Large intestine (tissue), 3 donors: ENCODE measurements around the gene NRP1. TPM values are rescaled to one million over a fixed set of nuclear protein-coding genes. Genes with fewer than 3 reads are reported as not detected.

Experiments used
- DNase-seq, 2 donors: peaks; one replicate each; pipeline versions ENCODE4 v3.0.0 to v3.0.0-alpha.2; 2013
- H3K27ac ChIP-seq: one replicate; pipeline ENCODE4 v1.5.1; 2013; ENCODE audit warnings: low read length
- H3K27me3 ChIP-seq: 2 replicates; pipeline ENCODE4 v1.6.1; 2013; ENCODE audit warnings: low read length; ENCODE audit not compliant: control insufficient read depth, insufficient read depth
- H3K36me3 ChIP-seq: 2 replicates; pipeline ENCODE4 v1.6.1; 2013; ENCODE audit warnings: low read length; ENCODE audit not compliant: control insufficient read depth, insufficient read depth
- H3K4me1 ChIP-seq: one replicate; pipeline ENCODE4 v1.6.1; 2013; ENCODE audit warnings: low read length; ENCODE audit not compliant: control insufficient read depth, insufficient read depth
- H3K4me3 ChIP-seq: one replicate; pipeline ENCODE4 v1.5.1; 2013; ENCODE audit warnings: low read length
- H3K9me3 ChIP-seq: one replicate; pipeline ENCODE4 v1.6.1; 2013; ENCODE audit warnings: mild to moderate bottlenecking, low read depth, low read length, moderate library complexity; ENCODE audit not compliant: control insufficient read depth
- WGBS: methylation state at CpG from one replicate; pipeline ENCODE4 v1.1.5; 2013; ENCODE audit warnings: low lambda C conversion rate; ENCODE audit not compliant: insufficient coverage; 5-methylcytosine and 5-hydroxymethylcytosine counted together
- polyA plus RNA-seq: library from polyadenylated mRNA; unstranded; fragments of 120-200 nt; gene quantifications from one replicate; pipeline ENCODE4 v1.2.1, GENCODE V29; 2013

The NRP1 gene
- polyA plus RNA-seq, 1 donor, result 33.4 TPM

DNA sequence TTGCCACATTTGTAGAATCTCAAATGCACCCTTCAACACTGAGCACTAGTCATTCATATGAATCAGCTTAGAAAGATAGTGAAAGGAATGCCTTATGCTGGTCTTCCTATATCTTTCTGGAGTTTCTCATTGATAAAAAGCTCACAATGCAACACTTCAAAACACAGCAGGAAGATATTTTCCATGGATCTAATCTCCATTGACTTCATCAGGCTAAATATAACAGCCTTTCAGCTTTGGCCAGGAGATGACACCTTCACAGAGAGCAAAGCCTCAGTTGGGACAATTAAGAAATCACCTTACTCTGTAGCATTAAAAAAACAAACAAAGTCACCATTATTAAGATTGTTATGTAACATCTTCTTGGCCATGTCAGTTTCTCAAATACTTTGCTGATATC lies 6.7 kb downstream of the NRP1 start:
- Histone ChIP-seq H3K27me3 (no peaks in the 10 kb centered on the region), H3K9me3 (no peaks in the 10 kb centered on the region), H3K27ac (no peak overlapping the region), H3K4me1 (no peaks in the 10 kb centered on the region), H3K4me3 (no peak overlapping the region), H3K36me3 (no peaks in the 10 kb centered on the region)
- DNase-seq, result no peak

DNA sequence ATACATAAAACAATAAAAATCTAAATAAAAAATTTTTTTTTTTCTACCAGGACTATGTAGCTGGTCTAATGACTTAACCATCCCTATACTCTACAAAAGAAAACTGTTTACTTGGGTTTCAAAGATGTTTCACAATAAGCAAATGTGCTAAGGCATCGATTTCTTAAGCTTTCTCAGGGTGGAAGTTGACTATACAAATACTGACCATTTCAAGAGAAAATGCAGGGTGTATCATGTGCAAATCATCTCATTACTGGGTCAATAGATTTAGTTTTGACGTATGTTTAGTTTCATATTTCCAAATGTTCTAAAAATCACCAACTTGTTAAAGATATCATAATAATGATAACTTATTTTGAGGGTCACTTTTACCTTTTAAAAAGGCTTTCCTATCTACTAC lies 7.5 kb downstream of the NRP1 start:
- DNase-seq, result no peak
- H3K27me3 ChIP-seq, result no peaks in the 10 kb centered on the region
- no peaks in the 10 kb centered on the region for H3K36me3 ChIP-seq
- H3K27ac ChIP-seq, result no peak overlapping the region
- no peaks in the 10 kb centered on the region for H3K4me1 ChIP-seq
- H3K9me3 ChIP-seq, result no peaks in the 10 kb centered on the region
- no peak overlapping the region for H3K4me3 ChIP-seq
- 80% methylated on average over 2 of the region's 2 CpGs for WGBS

DNA sequence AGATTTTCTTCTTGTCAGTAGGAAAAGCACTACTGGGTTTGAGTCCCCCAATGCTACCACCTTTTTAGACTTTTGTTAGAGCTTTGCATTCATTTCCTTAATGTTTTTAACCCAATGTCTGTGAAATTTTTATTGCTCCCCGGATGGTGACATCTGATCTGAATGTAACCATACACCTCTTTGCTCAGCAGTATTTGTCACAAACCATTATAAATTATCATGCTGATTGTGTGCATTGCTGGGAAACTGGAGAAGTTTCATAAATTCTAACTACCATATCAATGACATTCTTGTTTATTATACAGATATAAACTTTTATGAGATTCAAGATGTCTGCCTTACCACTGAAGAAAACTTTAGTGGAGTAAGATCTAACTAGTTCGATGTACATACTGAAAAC lies 8.5 kb downstream of the NRP1 start:
- H3K4me3 ChIP-seq, result no peak overlapping the region
- WGBS, result 80% methylated on average over 1 of the region's 2 CpGs
- no peaks in the 10 kb centered on the region for H3K36me3 ChIP-seq
- no peak for DNase-seq
- H3K27ac ChIP-seq, result no peak overlapping the region
- H3K27me3 ChIP-seq, result no peaks in the 10 kb centered on the region
- no peaks in the 10 kb centered on the region for H3K4me1 ChIP-seq
- H3K9me3 ChIP-seq, result no peaks in the 10 kb centered on the region

DNA sequence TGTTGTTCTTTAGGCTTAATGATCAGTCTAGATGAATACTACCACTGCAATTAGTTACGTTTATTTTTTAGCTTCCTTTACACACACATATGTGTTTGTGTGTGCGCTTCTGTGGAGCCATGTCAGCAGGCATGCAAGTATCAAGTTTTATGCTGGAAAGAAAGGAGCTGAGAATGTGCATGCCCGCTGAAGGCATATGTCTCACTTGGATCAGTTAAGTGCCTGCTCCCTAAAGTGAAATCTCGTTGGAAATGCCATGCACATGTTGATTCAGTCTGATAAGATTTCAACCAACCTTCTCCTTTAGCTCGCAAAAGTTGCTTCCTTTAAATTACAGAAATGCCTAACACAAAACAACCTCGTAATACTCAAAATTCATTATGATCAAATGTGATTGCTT lies 10.7 kb downstream of the NRP1 start:
- Histone ChIP-seq H3K4me3 (no peak overlapping the region), H3K27ac (no peak overlapping the region), H3K9me3 (peaks cover 3% of the 10 kb centered on the region), H3K27me3 (no peaks in the 10 kb centered on the region), H3K36me3 (no peaks in the 10 kb centered on the region), H3K4me1 (no peaks in the 10 kb centered on the region)
- 100% methylated on average over 1 of the region's 6 CpGs for WGBS
- DNase-seq, result no peak

DNA sequence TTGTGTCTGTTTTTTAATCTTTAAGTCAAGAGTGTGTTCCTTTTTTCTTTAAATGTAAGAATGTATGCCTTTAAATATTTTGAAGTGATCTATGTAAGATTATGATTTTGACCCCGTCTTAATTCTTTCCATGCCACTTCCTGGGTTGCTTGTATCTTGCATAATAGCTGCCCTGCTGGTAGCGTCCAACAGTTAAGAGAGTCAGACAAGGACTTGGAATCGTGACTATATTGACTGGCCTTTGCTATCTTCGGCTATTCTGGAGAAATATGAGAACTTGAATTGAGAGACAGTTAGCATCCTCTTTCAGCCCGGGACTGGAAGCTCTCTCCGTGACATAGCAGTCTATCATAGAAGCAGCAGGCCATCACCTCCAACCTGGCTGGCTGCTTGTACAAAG lies 13.0 kb downstream of the NRP1 start:
- Histone ChIP-seq H3K36me3 (no peaks in the 10 kb centered on the region), H3K4me3 (no peak overlapping the region), H3K9me3 (peaks cover 3% of the 10 kb centered on the region), H3K4me1 (no peaks in the 10 kb centered on the region), H3K27me3 (no peaks in the 10 kb centered on the region), H3K27ac (no peak overlapping the region)
- DNase-seq, result no peak
- no CpG with 5 or more reads among the region's 6 CpGs for WGBS

DNA sequence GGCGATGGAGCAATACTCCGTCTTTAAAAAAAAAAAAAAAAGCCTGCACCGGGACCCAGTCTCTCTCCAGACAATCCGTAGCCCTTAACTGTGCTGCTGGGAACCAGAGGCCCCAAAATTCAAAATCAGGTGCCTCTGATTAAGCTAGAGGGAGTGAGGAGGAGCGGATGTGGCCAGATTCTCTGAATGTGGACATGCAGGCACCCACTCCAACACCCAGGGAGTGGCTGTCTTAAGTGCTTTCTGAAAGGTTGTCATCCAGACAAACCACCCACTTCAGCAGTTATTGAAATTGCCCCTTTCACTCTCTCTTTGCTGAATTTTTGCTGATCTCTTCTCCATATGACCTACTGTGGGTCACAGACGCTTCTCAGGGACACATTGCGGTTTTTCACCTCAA lies 14.2 kb downstream of the NRP1 start:
- H3K4me1 ChIP-seq, result no peaks in the 10 kb centered on the region
- peaks cover 3% of the 10 kb centered on the region for H3K9me3 ChIP-seq
- no peak overlapping the region for H3K27ac ChIP-seq
- no peaks in the 10 kb centered on the region for H3K36me3 ChIP-seq
- no peak for DNase-seq
- 100% methylated on average over 2 of the region's 7 CpGs for WGBS
- no peak overlapping the region for H3K4me3 ChIP-seq
- no peaks in the 10 kb centered on the region for H3K27me3 ChIP-seq

DNA sequence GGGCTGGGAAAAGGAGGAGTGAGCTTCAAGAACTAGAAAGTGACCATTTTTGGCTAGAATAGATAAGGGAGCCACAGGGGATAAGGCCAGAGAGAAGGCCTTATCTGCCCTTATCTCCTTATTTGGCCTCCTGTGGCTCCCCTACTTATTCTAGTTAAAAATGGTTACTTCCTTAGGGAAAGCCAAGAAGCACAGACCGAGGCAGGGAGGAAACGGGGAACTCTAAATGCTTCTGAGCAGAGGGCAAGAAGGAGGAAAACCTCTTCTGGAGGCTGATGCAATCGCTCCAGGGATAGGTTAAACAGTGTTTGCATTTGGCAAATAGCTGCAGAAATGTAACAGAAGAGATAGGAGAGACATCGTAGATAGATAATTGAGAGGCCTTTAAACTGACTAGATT lies 18.6 kb downstream of the NRP1 start:
- WGBS, result 60% methylated on average over 2 of the region's 4 CpGs
- Histone ChIP-seq H3K4me1 (no peaks in the 10 kb centered on the region), H3K9me3 (peaks cover 3% of the 10 kb centered on the region), H3K4me3 (no peak overlapping the region), H3K27me3 (no peaks in the 10 kb centered on the region), H3K27ac (no peak overlapping the region), H3K36me3 (no peaks in the 10 kb centered on the region)
- no peak for DNase-seq

DNA sequence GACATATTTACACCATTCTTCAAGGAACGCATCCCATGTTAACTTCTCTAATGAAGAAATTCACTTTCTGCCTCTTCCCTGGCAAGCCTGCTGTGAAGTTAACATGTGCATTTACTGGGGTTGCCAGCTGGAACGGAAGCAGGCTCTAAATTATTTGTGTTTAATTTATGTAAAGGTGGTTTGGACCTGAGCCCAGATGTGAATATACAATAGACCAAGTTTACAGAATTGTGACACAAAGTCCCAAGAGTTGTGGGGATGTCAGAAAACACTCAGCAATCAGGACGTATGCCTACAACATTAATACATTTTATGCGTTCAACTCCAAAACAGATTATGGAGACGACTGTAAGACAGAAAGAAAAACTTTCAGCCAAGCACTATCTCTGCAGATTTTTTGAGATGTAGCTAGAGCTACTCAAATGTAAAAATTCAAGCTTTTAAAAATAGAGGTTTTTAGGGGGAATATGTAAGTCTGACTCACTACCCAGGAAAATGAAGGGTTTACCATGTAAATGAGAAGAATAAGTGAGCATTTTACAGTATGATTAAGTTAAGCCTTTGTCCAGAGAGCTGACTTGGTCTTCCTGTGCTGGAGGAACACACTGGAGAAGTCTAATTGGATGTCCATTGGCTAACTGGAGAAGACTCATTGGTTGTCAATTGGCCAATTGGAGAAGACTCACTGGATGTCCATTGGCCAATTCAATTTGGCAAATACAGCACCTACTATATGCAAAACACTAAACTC lies 19.5 kb downstream of the NRP1 start:
- Histone ChIP-seq H3K36me3 (no peaks in the 10 kb centered on the region), H3K4me3 (no peak overlapping the region), H3K9me3 (peaks cover 3% of the 10 kb centered on the region), H3K27ac (no peak overlapping the region), H3K4me1 (no peaks in the 10 kb centered on the region), H3K27me3 (no peaks in the 10 kb centered on the region)
- WGBS, result no CpG with 5 or more reads among the region's 5 CpGs
- DNase-seq, result no peak

DNA sequence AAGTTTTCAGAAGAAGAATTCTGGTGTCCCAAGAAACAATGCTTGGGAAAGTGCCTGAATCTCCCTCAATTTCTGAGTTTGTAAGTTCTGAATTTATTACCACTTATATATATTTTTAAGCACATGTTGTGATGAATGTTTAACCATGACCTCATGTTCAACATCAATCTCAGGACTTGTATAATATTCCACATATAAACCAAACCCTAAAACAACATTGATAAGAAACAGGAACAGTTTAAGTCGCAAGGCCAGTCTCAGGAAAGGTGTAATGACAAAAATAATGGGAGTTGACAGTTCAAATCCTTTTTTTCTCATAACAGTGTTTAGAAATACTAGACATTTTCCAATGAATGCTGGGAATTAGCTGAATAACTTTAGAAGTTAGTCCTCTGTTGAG lies 22.8 kb downstream of the NRP1 start:
- no peaks in the 10 kb centered on the region for H3K9me3 ChIP-seq
- H3K4me1 ChIP-seq, result no peaks in the 10 kb centered on the region
- DNase-seq, result no peak
- WGBS, result 71% methylated on average over 1 of the region's 1 CpG
- H3K27me3 ChIP-seq, result no peaks in the 10 kb centered on the region
- H3K4me3 ChIP-seq, result no peak overlapping the region
- no peaks in the 10 kb centered on the region for H3K36me3 ChIP-seq
- no peak overlapping the region for H3K27ac ChIP-seq

DNA sequence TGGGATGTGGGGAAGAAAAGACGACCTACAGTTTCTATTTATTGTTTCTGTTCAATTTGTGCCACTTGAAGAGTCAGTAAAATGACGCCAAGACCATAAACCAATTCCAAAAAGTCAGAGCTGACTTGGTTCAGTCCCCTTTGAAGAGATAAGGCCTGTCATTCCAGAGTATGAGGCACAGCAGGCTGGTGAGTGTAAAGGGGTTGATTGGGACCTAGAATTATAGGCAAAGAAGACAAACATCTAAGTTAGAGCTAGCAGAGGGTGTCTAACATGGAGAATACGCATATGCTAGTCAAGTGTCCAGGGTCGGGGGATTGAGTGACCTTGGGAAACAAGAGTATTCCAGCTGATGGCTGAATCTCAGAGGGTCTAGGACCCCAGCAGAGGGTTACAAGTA lies 23.6 kb downstream of the NRP1 start:
- H3K4me1 ChIP-seq, result no peaks in the 10 kb centered on the region
- DNase-seq, result no peak
- no peak overlapping the region for H3K4me3 ChIP-seq
- 60% methylated on average over 1 of the region's 4 CpGs for WGBS
- no peaks in the 10 kb centered on the region for H3K9me3 ChIP-seq
- H3K27ac ChIP-seq, result no peak overlapping the region
- H3K36me3 ChIP-seq, result no peaks in the 10 kb centered on the region
- no peaks in the 10 kb centered on the region for H3K27me3 ChIP-seq

DNA sequence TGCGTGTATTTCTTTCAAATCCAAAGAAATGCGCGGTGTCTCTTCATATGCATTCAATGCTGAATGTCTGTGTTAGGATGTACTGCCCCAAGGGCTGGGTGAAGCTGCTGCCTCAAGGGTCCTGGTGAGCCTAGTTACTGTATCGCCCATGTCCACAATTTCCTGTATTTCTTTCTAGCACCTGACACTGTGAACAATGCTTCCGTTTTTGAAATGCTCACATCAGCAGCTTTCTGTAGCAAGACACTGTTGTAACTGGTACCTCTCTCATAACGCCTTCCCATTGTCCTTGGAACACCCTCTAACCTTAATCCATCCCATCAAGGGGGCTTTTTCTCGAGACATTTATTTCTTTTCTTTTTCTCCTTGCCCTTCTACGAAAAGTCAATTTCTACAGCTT lies 25.1 kb downstream of the NRP1 start:
- WGBS, result 95% methylated on average over 4 of the region's 8 CpGs
- no peak overlapping the region for H3K27ac ChIP-seq
- H3K36me3 ChIP-seq, result no peaks in the 10 kb centered on the region
- DNase-seq, result no peak
- no peak overlapping the region for H3K4me3 ChIP-seq
- no peaks in the 10 kb centered on the region for H3K4me1 ChIP-seq
- no peaks in the 10 kb centered on the region for H3K9me3 ChIP-seq
- no peaks in the 10 kb centered on the region for H3K27me3 ChIP-seq
